ACC112 (cell line): ENCODE measurements around the gene TBP.
"Not testable (repeated sequence)": the region's sequence is repeated elsewhere in the genome, so short reads cannot be mapped to it uniquely, and the experiment has no call there.

Source experiments
- H2AFZ ChIP-seq: fragments of 200-600 bp; sonication (generic); one replicate; pipeline ENCODE4 v1.6.0; 2017; ENCODE audit warnings: antibody characterized with exemption, low read length; ENCODE audit not compliant: unreplicated experiment
- H3K27ac ChIP-seq: fragments of 200-600 bp; sonication (generic); 2 replicates; pipeline ENCODE4 v1.5.1; 2014; ENCODE audit warnings: low read depth, mild to moderate bottlenecking, antibody characterized with exemption, low read length, moderate library complexity
- H3K27me3 ChIP-seq: fragments of 200-600 bp; sonication (generic); 2 replicates; pipeline ENCODE4 v1.6.1; 2014; ENCODE audit warnings: mild to moderate bottlenecking, antibody characterized with exemption, low read length, moderate library complexity, mixed read lengths; ENCODE audit not compliant: insufficient read depth
- H3K36me3 ChIP-seq: fragments of 200-600 bp; sonication (generic); 2 replicates; pipeline ENCODE4 v1.6.1; 2016; ENCODE audit warnings: mild to moderate bottlenecking, antibody characterized with exemption, low read length, moderate library complexity, mixed read lengths; ENCODE audit not compliant: insufficient read depth
- H3K4me1 ChIP-seq: fragments of 200-600 bp; sonication (generic); one replicate; pipeline ENCODE4 v1.6.1; 2016; ENCODE audit warnings: low read length, mixed read lengths; ENCODE audit not compliant: insufficient read depth, unreplicated experiment, control insufficient read depth
- H3K4me3 ChIP-seq: fragments of 200-600 bp; sonication (generic); 2 replicates; pipeline ENCODE4 v1.5.1; 2014; ENCODE audit warnings: mild to moderate bottlenecking, low read depth, low read length
- H3K79me2 ChIP-seq: fragments of 200-600 bp; sonication (generic); one replicate; pipeline ENCODE4 v1.6.0; 2016; ENCODE audit warnings: low read length; ENCODE audit not compliant: control insufficient read depth, unreplicated experiment, insufficient read depth

Gene TBP

GRCh38 chr6:170516783-170517616, 37.2 kb upstream of the TBP start:
- Histone ChIP-seq H3K27ac (no peak overlapping the region), H3K27me3 (0 out of 2 replicates have a peak, but pooled peaks cover 14% of the 10 kb centered on the region), H2AFZ (peak overlapping the region; percentile 90), H3K79me2 (no peaks in the 10 kb centered on the region), H3K4me3 (peak overlapping the region; percentile 60; the same call in 1 of the 2 replicates), H3K4me1 (no peaks in the 10 kb centered on the region), H3K36me3 (no peaks in the 10 kb centered on the region)

GRCh38 chr6:170522565-170523183, 31.5 kb upstream of the TBP start:
- no peaks in the 10 kb centered on the region for H3K4me1 ChIP-seq
- no peak overlapping the region for H2AFZ ChIP-seq
- H3K27ac ChIP-seq: no peak overlapping the region
- no peaks in the 10 kb centered on the region for H3K79me2 ChIP-seq
- no peaks in the 10 kb centered on the region for H3K36me3 ChIP-seq
- H3K4me3 ChIP-seq: no peak overlapping the region
- 0 out of 2 replicates have a peak, but pooled peaks cover 14% of the 10 kb centered on the region for H3K27me3 ChIP-seq

GRCh38 chr6:170523256-170524171, 30.7 kb upstream of the TBP start:
- Histone ChIP-seq H3K27ac (no peak overlapping the region), H3K79me2 (no peaks in the 10 kb centered on the region), H3K4me1 (no peaks in the 10 kb centered on the region), H3K36me3 (no peaks in the 10 kb centered on the region), H3K27me3 (0 out of 2 replicates have a peak, but pooled peaks cover 10% of the 10 kb centered on the region), H3K4me3 (no peak overlapping the region), H2AFZ (no peak overlapping the region)

- Histone ChIP-seq H3K4me3 (no peak overlapping the region), H3K27me3 (0 out of 2 replicates have a peak, but pooled peaks cover 10% of the 10 kb centered on the region), H2AFZ (no peak overlapping the region), H3K4me1 (no peaks in the 10 kb centered on the region), H3K79me2 (no peaks in the 10 kb centered on the region), H3K36me3 (no peaks in the 10 kb centered on the region), H3K27ac (no peak overlapping the region)
Observed at GRCh38 chr6:170524172-170524502, 30.0 kb upstream of the TBP start.

- H3K27ac ChIP-seq: no peak overlapping the region
- H3K36me3 ChIP-seq: no peaks in the 10 kb centered on the region
- H3K27me3 ChIP-seq: no peaks in the 10 kb centered on the region
- no peak overlapping the region for H2AFZ ChIP-seq
- H3K79me2 ChIP-seq: no peaks in the 10 kb centered on the region
- H3K4me1 ChIP-seq: no peaks in the 10 kb centered on the region
- H3K4me3 ChIP-seq: no peak overlapping the region
Observed at GRCh38 chr6:170525795-170526194, 28.4 kb upstream of the TBP start.

- H3K27me3 ChIP-seq, H3K4me3 ChIP-seq, H3K27ac ChIP-seq, H3K4me1 ChIP-seq, H3K79me2 ChIP-seq, H3K36me3 ChIP-seq, H2AFZ ChIP-seq: not testable (repeated sequence)
Observed at GRCh38 chr6:170527995-170528394, 26.2 kb upstream of the TBP start.

- Histone ChIP-seq H3K4me3 (no peak overlapping the region), H3K4me1 (no peaks in the 10 kb centered on the region), H3K27ac (no peak overlapping the region), H2AFZ (no peak overlapping the region), H3K36me3 (peaks cover 16% of the 10 kb centered on the region), H3K79me2 (no peaks in the 10 kb centered on the region), H3K27me3 (no peaks in the 10 kb centered on the region)
Observed at GRCh38 chr6:170529839-170530469, 24.2 kb upstream of the TBP start.

GRCh38 chr6:170532867-170533488, 21.2 kb upstream of the TBP start:
- H3K36me3 ChIP-seq: peaks cover 41% of the 10 kb centered on the region

GRCh38 chr6:170533792-170534191, 20.4 kb upstream of the TBP start:
- Histone ChIP-seq H3K4me1 (no peaks in the 10 kb centered on the region), H3K27me3 (no peaks in the 10 kb centered on the region), H2AFZ (no peak overlapping the region), H3K36me3 (peaks cover 47% of the 10 kb centered on the region), H3K79me2 (peaks cover 12% of the 10 kb centered on the region), H3K4me3 (no peak overlapping the region), H3K27ac (no peak overlapping the region)

More at GRCh38 chr6:170532867-170533488, 21.2 kb upstream of the TBP start:
- no peaks in the 10 kb centered on the region for H3K27me3 ChIP-seq
- no peak overlapping the region for H3K27ac ChIP-seq
- H2AFZ ChIP-seq: no peak overlapping the region
- peaks cover 5% of the 10 kb centered on the region for H3K79me2 ChIP-seq
- H3K4me3 ChIP-seq: no peak overlapping the region
- H3K4me1 ChIP-seq: no peaks in the 10 kb centered on the region

- H2AFZ ChIP-seq: no peak overlapping the region
- H3K27ac ChIP-seq: no peak overlapping the region
- H3K79me2 ChIP-seq: peaks cover 18% of the 10 kb centered on the region
- H3K27me3 ChIP-seq: no peaks in the 10 kb centered on the region
- no peak overlapping the region for H3K4me3 ChIP-seq
- H3K36me3 ChIP-seq: peaks cover 53% of the 10 kb centered on the region
- no peaks in the 10 kb centered on the region for H3K4me1 ChIP-seq
Observed at GRCh38 chr6:170535004-170535403, 19.2 kb upstream of the TBP start.
